Myometrial cell (primary cell): Measurements from ENCODE around the gene THAP7. TPM values are rescaled to one million over a fixed set of nuclear protein-coding genes. Genes with fewer than 3 reads are reported as not detected.

Source experiments
- total RNA-seq: library from RNA; depleted of rRNA; stranded (reverse); fragments of >200 nt; gene quantifications from 2 replicates; pipeline ENCODE4 v1.2.3, GENCODE V29; 2015

Gene THAP7, protein sequence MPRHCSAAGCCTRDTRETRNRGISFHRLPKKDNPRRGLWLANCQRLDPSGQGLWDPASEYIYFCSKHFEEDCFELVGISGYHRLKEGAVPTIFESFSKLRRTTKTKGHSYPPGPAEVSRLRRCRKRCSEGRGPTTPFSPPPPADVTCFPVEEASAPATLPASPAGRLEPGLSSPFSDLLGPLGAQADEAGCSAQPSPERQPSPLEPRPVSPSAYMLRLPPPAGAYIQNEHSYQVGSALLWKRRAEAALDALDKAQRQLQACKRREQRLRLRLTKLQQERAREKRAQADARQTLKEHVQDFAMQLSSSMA
- total RNA-seq, result 23.6 TPM in 2 replicates

GRCh38 chr22:21001601-21002325 is at the start of gene THAP7:
TSS of gene THAP7 (minus strand) at chr22:21002118. CDS start at chr22:21001911, 207 bp downstream.

DNA sequence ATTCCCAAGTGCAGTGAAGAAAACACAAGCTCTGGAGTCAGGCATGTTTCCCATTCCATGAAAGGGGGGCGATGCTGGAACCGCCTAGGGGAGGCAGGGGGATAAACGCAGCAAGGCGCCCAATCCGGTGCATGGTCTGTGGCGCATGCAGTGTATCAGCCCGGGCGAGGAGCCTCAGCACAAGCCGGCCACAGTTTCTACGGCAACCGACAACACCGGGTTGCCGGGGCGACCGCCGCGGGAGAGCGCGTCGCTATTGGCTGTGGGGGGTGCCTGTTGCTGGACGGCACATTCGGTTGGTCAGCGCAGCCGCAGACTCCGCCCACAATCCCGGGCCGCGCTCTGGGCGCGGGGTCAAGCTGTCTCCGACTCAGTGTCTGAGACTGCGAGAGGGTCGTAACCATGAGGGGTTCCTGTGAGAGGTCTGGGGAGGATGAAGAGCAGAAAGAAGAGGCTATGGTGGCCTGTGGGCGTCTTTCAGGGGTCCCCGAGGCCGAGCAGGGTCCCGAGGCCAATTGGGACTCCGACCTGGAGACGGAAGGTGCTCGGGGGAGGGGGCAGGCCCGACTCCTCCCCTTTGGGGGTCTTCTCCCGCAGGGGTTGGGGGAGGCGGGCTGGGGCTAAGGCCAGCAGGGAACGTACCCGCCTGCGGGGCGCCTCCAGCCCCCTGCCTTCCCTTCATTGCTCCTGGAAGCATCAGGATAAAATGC is 43.8 kb upstream of the THAP7 start, which contains the start of gene LRRC74B:
LRRC74B (plus strand) TSS at position 362 of the 710 bp plus-strand sequence; CDS start at position 403, 41 bp downstream.

GRCh38 chr22:21032037-21032867 is 30.3 kb upstream of the THAP7 start, which contains the start of gene SLC7A4:
TSS of gene SLC7A4 (minus strand) at chr22:21032561. CDS start at chr22:21031812, 749 bp downstream.

DNA sequence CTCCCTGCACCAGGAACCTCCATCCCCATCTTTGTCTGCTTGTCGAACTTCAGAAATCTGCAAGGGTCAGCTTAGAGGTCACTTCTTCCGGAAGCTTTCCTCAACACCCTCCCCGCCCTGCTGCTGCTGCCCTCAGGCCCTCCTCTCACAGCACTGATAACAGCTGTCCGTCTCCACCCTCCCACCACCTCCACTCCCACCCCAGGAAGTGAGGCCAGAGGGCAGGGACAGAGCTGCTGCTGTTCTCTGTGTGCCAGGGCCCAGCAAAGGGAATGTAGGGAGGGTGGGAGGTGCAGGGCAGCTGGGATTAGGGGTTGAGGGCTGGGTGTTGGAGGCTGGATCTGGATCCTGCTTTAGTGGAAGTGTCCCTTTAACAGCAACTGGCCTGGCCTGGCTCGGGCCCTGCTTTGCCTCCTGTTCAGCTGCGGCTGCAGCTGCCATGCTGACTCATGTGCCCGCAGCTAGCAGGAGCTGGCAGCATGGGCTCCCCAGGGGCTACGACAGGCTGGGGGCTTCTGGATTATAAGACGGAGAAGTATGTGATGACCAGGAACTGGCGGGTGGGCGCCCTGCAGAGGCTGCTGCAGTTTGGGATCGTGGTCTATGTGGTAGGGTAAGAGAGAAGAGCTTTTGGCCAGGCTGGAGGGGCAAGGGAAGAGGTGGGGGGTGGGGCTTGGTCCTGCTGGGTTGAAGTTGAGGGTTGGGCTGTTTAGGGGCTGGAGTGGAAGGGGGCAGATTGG is 13.0 kb upstream of the THAP7 start, which contains the start of gene P2RX6:
P2RX6 (plus strand) TSS at position 440 of the 740 bp plus-strand sequence; CDS start at position 450, 10 bp downstream.

DNA sequence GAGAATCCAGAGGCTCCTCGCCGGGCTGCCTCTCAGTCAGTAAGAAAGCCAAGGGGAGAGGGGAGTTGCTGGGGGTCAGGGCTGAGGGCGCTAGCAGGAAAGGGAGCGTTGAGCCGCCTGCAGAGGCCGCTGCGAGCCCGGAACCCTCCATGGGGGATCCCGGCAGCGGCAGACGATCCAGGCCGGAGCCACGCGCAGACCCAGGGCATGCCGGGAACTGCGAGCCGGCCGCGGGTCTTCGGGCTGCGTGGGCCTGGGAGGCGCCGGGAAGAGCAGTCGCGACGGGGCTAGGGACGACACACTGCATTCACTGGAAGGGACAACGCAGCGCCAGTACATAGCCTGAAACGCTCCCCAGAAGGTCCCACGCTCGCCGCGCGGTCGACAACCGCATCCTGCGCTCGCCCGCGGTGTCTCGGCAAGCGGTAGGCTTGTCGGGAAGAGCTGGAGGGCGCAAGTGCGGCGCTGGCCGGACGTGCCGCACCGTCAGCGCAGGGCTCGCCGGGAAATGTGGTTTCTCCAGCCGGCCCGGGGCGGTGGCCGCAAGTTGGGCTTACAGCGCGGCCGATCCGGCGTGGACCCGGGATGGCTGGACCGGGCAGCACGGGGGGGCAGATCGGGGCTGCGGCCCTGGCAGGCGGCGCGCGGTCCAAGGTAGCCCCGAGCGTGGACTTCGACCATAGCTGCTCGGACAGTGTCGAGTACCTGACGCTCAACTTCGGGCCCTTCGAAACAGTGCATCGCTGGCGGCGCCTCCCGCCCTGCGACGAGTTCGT is 19.9 kb downstream of the THAP7 start, which contains the start of gene LZTR1:
LZTR1 (plus strand) TSS at position 511 of the 776 bp plus-strand sequence; CDS start at position 586, 75 bp downstream.

DNA sequence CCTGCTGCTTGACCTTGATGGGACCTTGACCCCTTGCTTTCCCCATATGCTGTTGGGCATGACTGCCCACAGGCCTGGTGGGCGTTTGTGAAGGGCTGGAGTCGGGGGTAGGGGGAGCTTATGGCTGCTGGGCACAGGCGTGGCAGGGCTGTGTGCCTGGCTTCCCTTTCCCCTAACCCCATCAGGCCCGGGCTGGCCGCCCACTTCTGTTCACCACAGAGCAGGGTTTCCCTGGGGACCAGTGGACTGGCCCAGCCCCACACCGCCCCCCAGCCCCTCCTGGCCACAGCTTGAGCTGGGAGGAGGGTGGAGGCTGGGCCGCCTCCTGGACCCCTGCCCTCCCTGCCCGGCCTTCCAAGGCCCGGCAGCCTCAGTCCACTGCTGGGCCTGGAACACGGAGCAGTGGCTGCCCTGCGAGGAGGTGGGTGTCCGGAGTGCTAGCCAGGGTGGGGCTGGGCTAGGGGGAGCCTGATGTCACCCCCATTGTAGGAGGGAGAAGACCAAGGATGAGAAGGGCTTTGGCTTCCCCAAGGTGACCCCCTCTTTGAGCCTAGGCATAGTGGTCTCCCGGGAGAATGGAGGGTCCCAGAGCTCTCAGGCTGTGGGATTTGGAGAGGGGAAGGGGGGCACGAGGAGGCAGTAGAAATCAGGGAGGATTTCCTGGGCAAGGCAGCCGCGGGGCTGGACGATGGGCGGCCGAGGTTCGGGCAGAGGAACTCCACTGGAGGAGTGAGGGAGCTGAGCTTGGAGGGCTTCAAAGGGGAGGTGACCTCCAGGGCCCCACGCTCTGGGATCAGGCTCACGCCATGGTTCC is 34.8 kb downstream of the THAP7 start, which contains the start of gene AIFM3:
AIFM3 (plus strand) TSS at position 373 of the 814 bp plus-strand sequence. CDS start 690 bp downstream, outside the sequence.

Other genes with a start within 250 kb of the THAP7 start
- 0.29 and 0.71 TPM in 2 replicates for gene SERPIND1, start 228.0 kb downstream of the THAP7 start, total RNA-seq
- gene PI4KA, start 143.3 kb downstream of the THAP7 start, total RNA-seq, result 47.1 and 61.1 TPM in 2 replicates
- gene SNAP29, start 143.1 kb downstream of the THAP7 start, total RNA-seq, result 13.8 and 15.3 TPM in 2 replicates
- 32.6 TPM in 2 replicates for gene CRKL, start 84.7 kb downstream of the THAP7 start, total RNA-seq
- 0.35 TPM in 1 of 2 replicates, not detected in the other for gene AIFM3, start 34.9 kb downstream of the THAP7 start, total RNA-seq
- gene LZTR1, start 19.8 kb downstream of the THAP7 start, total RNA-seq, result 33.2 and 36.3 TPM in 2 replicates
- 1.2 TPM in 1 of 2 replicates, not detected in the other for gene P2RX6, start 13.0 kb upstream of the THAP7 start, total RNA-seq
- gene SLC7A4, start 30.4 kb upstream of the THAP7 start, total RNA-seq, result under 0.01 TPM in 1 of 2 replicates, not detected in the other
- not detected in 2 replicates for gene LRRC74B, start 43.8 kb upstream of the THAP7 start, total RNA-seq